Measurements from ENCODE around the gene STIM1. TPM values are rescaled to one million over a fixed set of nuclear protein-coding genes. Genes with fewer than 3 reads are reported as not detected.

STIM1 gene
- total RNA-seq, 1 donor from 2014 or later, result 46.9 TPM

DNA sequence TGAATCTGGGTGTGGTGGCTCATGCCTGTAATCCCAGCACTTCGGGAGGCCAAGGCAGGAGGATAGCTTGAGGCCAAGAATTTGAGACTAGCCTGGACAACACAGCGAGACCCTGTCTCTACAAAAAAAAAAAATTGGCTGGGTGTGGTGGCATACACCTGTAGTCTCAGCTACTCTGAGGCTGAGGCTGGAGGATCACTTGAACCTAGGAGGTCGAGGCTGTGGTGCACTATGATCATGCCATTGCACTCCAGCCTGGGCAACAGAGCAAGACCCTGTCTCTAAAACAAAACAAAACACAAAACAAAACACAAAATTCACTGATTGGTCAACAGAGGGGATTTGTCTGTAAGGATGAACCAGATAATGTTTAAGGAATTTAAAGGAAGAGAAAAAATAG is 113.7 kb downstream of the STIM1 start:
- Mint-ChIP-seq H3K9me3 (ENCODE audit: unreplicated experiment) (no peaks in the 10 kb centered on the region), H3K4me1 (ENCODE audit: unreplicated experiment) (peaks cover 12% of the 10 kb centered on the region), H3K36me3 (ENCODE audit: unreplicated experiment) (peaks cover 11% of the 10 kb centered on the region), H3K27me3 (ENCODE audit: unreplicated experiment) (no peaks in the 10 kb centered on the region), H3K27ac (ENCODE audit: unreplicated experiment) (peak overlapping the region; percentile 35), H3K4me3 (ENCODE audit: unreplicated experiment) (no peak overlapping the region)
- no peak for DNase-seq (ENCODE audit: extremely low spot score, unreplicated experiment)
- TF ChIP-seq, protein P1, sequence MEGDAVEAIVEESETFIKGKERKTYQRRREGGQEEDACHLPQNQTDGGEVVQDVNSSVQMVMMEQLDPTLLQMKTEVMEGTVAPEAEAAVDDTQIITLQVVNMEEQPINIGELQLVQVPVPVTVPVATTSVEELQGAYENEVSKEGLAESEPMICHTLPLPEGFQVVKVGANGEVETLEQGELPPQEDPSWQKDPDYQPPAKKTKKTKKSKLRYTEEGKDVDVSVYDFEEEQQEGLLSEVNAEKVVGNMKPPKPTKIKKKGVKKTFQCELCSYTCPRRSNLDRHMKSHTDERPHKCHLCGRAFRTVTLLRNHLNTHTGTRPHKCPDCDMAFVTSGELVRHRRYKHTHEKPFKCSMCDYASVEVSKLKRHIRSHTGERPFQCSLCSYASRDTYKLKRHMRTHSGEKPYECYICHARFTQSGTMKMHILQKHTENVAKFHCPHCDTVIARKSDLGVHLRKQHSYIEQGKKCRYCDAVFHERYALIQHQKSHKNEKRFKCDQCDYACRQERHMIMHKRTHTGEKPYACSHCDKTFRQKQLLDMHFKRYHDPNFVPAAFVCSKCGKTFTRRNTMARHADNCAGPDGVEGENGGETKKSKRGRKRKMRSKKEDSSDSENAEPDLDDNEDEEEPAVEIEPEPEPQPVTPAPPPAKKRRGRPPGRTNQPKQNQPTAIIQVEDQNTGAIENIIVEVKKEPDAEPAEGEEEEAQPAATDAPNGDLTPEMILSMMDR (IDR thresholded peaks at IDR 0.05), result no peak

DNA sequence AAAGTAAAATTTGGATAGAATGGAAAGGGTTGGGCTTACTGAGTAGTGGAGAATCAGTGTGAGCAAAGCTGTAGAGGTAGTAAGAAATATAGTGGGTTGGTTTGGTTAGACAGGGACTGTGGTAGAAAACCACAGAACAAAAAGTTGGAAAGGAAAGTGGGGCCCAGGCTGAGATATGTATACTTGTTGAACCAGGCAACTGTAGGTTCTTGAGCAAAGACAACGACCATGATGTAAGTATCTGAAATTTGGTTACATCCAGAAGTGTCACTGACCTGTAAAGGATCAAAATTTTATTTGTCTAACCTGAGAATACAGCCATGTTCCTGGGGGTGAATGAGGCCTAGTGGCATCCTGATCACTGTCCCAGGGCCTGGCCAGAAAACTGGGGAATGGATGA is 114.1 kb downstream of the STIM1 start:
- TF ChIP-seq, protein P1 (IDR thresholded peaks at IDR 0.05), result no peak
- Mint-ChIP-seq H3K36me3 (ENCODE audit: unreplicated experiment) (peaks cover 11% of the 10 kb centered on the region), H3K27me3 (ENCODE audit: unreplicated experiment) (no peaks in the 10 kb centered on the region), H3K27ac (ENCODE audit: unreplicated experiment) (peak overlapping the region; percentile 35), H3K4me1 (ENCODE audit: unreplicated experiment) (peaks cover 12% of the 10 kb centered on the region), H3K9me3 (ENCODE audit: unreplicated experiment) (no peaks in the 10 kb centered on the region), H3K4me3 (ENCODE audit: unreplicated experiment) (no peak overlapping the region)
- DNase-seq (ENCODE audit: extremely low spot score, unreplicated experiment), result no peak

DNA sequence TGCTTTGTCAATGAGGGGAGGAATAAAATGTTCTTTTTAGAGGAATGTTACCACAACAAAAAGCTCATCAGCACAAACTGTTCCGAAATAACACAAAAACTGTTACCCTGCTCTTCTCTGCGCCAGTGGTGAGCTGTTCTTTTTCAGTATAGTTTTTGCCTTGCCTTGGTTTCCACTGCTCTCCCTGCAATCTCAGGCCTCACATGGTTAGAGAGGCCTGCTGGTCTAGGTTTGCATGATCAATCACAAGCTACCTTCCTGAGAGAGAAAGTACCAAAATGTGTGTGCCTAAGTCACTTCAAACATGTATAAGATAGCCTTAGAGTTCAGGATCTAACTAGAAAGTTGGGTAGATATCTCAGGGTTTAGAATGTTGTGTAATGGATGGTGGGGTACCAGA is 114.6 kb downstream of the STIM1 start:
- H3K36me3 Mint-ChIP-seq (ENCODE audit: unreplicated experiment), result peaks cover 11% of the 10 kb centered on the region
- H3K9me3 Mint-ChIP-seq (ENCODE audit: unreplicated experiment), result no peaks in the 10 kb centered on the region
- peaks cover 12% of the 10 kb centered on the region for H3K4me1 Mint-ChIP-seq (ENCODE audit: unreplicated experiment)
- H3K4me3 Mint-ChIP-seq (ENCODE audit: unreplicated experiment), result no peak overlapping the region
- no peaks in the 10 kb centered on the region for H3K27me3 Mint-ChIP-seq (ENCODE audit: unreplicated experiment)
- TF ChIP-seq, protein P1 (IDR thresholded peaks at IDR 0.05), result no peak
- H3K27ac Mint-ChIP-seq (ENCODE audit: unreplicated experiment), result peak overlapping the region; percentile 41
- DNase-seq (ENCODE audit: extremely low spot score, unreplicated experiment), result no peak

DNA sequence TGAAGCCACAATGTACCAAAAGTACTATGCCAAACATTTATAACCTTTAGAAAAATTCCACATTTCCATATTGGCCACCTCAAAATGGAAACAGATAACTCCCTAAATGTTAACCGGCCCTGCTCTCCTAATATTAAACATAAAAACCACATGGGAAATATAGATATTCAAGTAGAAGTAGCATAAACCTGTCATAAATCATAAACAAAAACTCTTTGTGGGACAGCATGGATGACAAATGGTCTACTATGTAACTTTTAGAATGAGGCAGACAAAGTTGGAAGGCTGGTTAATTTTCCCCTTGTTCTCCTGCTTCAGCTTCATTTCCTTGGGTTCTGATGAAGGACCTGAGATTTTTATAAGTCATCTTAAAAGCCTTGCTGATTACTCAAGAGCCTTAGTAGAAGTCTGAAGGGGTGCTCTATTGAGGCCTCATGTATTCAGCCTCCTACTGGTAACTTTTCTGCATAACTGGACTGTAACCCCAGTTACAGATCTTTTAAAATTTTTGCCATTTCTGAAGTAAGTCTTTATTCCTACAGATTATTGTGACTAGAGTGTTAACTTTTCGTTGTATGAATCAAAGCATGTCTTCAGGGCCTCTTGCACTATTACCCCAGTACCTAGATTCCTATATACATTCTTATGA is 116.4 kb downstream of the STIM1 start:
- Mint-ChIP-seq H3K4me1 (ENCODE audit: unreplicated experiment) (peaks cover 10% of the 10 kb centered on the region), H3K27me3 (ENCODE audit: unreplicated experiment) (no peaks in the 10 kb centered on the region), H3K9me3 (ENCODE audit: unreplicated experiment) (no peaks in the 10 kb centered on the region), H3K36me3 (ENCODE audit: unreplicated experiment) (peaks cover 11% of the 10 kb centered on the region), H3K4me3 (ENCODE audit: unreplicated experiment) (no peak overlapping the region), H3K27ac (ENCODE audit: unreplicated experiment) (no peak overlapping the region)
- no peak for DNase-seq (ENCODE audit: extremely low spot score, unreplicated experiment)
- TF ChIP-seq, protein P1 (IDR thresholded peaks at IDR 0.05), result no peak

DNA sequence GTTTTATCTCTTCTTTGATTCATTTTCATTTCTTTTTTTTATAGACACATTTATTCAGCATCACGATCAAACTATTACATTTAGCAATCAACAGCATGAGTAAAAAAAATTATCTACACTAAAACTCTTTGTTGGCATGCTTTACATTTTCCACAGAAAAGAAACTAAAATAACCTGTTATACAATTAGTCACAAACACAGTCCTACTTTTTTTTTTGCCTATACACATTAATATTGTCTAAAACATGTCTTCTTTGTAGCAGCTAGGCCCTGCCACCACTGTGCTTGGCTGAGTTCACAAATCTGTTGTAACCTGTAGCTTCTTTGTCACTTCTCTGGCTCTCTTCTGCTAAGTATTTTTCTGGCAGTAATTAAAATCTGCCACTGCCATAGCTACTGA is 117.0 kb downstream of the STIM1 start:
- TF ChIP-seq, protein P1 (IDR thresholded peaks at IDR 0.05), result no peak
- DNase-seq (ENCODE audit: extremely low spot score, unreplicated experiment), result no peak
- H3K27me3 Mint-ChIP-seq (ENCODE audit: unreplicated experiment), result no peaks in the 10 kb centered on the region
- H3K4me3 Mint-ChIP-seq (ENCODE audit: unreplicated experiment), result no peak overlapping the region
- peaks cover 11% of the 10 kb centered on the region for H3K36me3 Mint-ChIP-seq (ENCODE audit: unreplicated experiment)
- no peak overlapping the region for H3K27ac Mint-ChIP-seq (ENCODE audit: unreplicated experiment)
- no peaks in the 10 kb centered on the region for H3K9me3 Mint-ChIP-seq (ENCODE audit: unreplicated experiment)
- peaks cover 10% of the 10 kb centered on the region for H3K4me1 Mint-ChIP-seq (ENCODE audit: unreplicated experiment)
